H9 (cell line): ENCODE data around the gene PADI6. TPM values are rescaled to one million over a fixed set of nuclear protein-coding genes. Genes with fewer than 3 reads are reported as not detected.

Experiments
- DNase-seq: peaks from one replicate; pipeline ENCODE4 v3.0.0-alpha.2; 2017
- H2AFZ ChIP-seq: one replicate; pipeline ENCODE4 v1.6.1; 2013; ENCODE audit warnings: mild to moderate bottlenecking, low read length, control low read depth, moderate library complexity
- H2AK5ac ChIP-seq: 2 replicates; pipeline ENCODE4 v1.6.1; 2013; ENCODE audit warnings: low read length, control low read depth, mixed read lengths; ENCODE audit not compliant: insufficient read length
- H2BK120ac ChIP-seq: one replicate; pipeline ENCODE4 v1.6.1; 2013; ENCODE audit warnings: low read depth, mild to moderate bottlenecking, low read length, control low read depth, inconsistent platforms; ENCODE audit not compliant: poor library complexity, severe bottlenecking
- H2BK12ac ChIP-seq: 2 replicates; pipeline ENCODE4 v1.6.1; 2013; ENCODE audit warnings: low read length, control low read depth, mixed read lengths, low read depth; ENCODE audit not compliant: insufficient read length
- H2BK15ac ChIP-seq: 2 replicates; pipeline ENCODE4 v1.6.1; 2013; ENCODE audit warnings: low read depth, low read length, control low read depth
- H2BK20ac ChIP-seq: one replicate; pipeline ENCODE4 v1.6.1; 2013; ENCODE audit warnings: low read depth, mild to moderate bottlenecking, low read length, control low read depth, inconsistent platforms; ENCODE audit not compliant: poor library complexity, severe bottlenecking
- H2BK5ac ChIP-seq: 2 replicates; pipeline ENCODE4 v1.6.1; 2013; ENCODE audit warnings: low read length, control low read depth, mixed read lengths; ENCODE audit not compliant: insufficient read length
- H3K14ac ChIP-seq: 2 replicates; pipeline ENCODE4 v1.6.1; 2013; ENCODE audit warnings: low read length, control low read depth; ENCODE audit not compliant: insufficient read depth
- H3K18ac ChIP-seq: 2 replicates; pipeline ENCODE4 v1.6.1; 2013; ENCODE audit warnings: low read depth, mild to moderate bottlenecking, mixed read lengths, low read length, control low read depth; ENCODE audit not compliant: insufficient read length
- H3K23ac ChIP-seq: 2 replicates; pipeline ENCODE4 v1.6.1; 2013; ENCODE audit warnings: low read length, control low read depth, mixed read lengths, low read depth; ENCODE audit not compliant: insufficient read length
- H3K23me2 ChIP-seq: 2 replicates; pipeline ENCODE4 v1.6.1; 2013; ENCODE audit warnings: low read depth, mild to moderate bottlenecking, mixed read lengths, low read length, control low read depth; ENCODE audit not compliant: insufficient read length, poor library complexity, severe bottlenecking
- H3K27ac ChIP-seq: 2 replicates; pipeline ENCODE4 v1.5.1; 2013; ENCODE audit warnings: low read length, control low read depth, mixed read lengths, low read depth; ENCODE audit not compliant: insufficient read length
- H3K27me3 ChIP-seq: 2 replicates; pipeline ENCODE4 v1.6.1; 2013; ENCODE audit warnings: low read length, control low read depth, inconsistent platforms; ENCODE audit not compliant: insufficient read depth
- H3K4ac ChIP-seq: 2 replicates; pipeline ENCODE4 v1.6.1; 2013; ENCODE audit warnings: low read depth, mild to moderate bottlenecking, control low read depth, inconsistent platforms, low read length, moderate library complexity
- H3K4me1 ChIP-seq: 2 replicates; pipeline ENCODE4 v1.6.1; 2013; ENCODE audit warnings: low read length, control low read depth, inconsistent platforms; ENCODE audit not compliant: insufficient read depth
- H3K4me2 ChIP-seq: 2 replicates; pipeline ENCODE4 v1.6.1; 2013; ENCODE audit warnings: low read length, control low read depth, mixed read lengths; ENCODE audit not compliant: insufficient read length, insufficient read depth
- H3K56ac ChIP-seq: 2 replicates; pipeline ENCODE4 v1.6.1; 2013; ENCODE audit warnings: low read depth, mild to moderate bottlenecking, mixed read lengths, low read length, control low read depth; ENCODE audit not compliant: insufficient read length
- H3K79me1 ChIP-seq: 2 replicates; pipeline ENCODE4 v1.6.1; 2013; ENCODE audit warnings: low read depth, mild to moderate bottlenecking, moderate library complexity, low read length, control low read depth, inconsistent platforms; ENCODE audit not compliant: insufficient read depth, poor library complexity, severe bottlenecking
- H3K79me2 ChIP-seq: 2 replicates; pipeline ENCODE4 v1.6.1; 2013; ENCODE audit warnings: low read length, control low read depth, inconsistent platforms; ENCODE audit not compliant: insufficient read depth
- H3K9ac ChIP-seq: 2 replicates; pipeline ENCODE4 v1.6.1; 2013; ENCODE audit warnings: low read length, control low read depth, mixed read lengths; ENCODE audit not compliant: insufficient read length; ENCODE audit errors: extremely low read depth
- H3K9me3 ChIP-seq: one replicate; pipeline ENCODE4 v1.6.1; 2013; ENCODE audit warnings: low read depth, low read length, inconsistent platforms; ENCODE audit not compliant: control insufficient read depth
- H3T11ph ChIP-seq: one replicate; pipeline ENCODE4 v1.6.1; 2013; ENCODE audit warnings: mild to moderate bottlenecking, low read length, control low read depth, inconsistent platforms
- H4K20me1 ChIP-seq: one replicate; pipeline ENCODE4 v1.6.1; 2013; ENCODE audit not compliant: control insufficient read depth, insufficient read length, insufficient read depth
- H4K5ac ChIP-seq: 2 replicates; pipeline ENCODE4 v1.6.1; 2013; ENCODE audit warnings: low read depth, mild to moderate bottlenecking, mixed read lengths, low read length, control low read depth; ENCODE audit not compliant: insufficient read length
- H4K8ac ChIP-seq: replicated peaks from 2 replicates; pipeline ENCODE4 v1.6.1; 2013; ENCODE audit warnings: low read length, control low read depth, mixed read lengths, low read depth; ENCODE audit not compliant: insufficient read length
- H4K91ac ChIP-seq: 2 replicates; pipeline ENCODE4 v1.6.1; 2013; ENCODE audit warnings: low read depth, mild to moderate bottlenecking, moderate library complexity, mixed read lengths, low read length, control low read depth; ENCODE audit not compliant: insufficient read length
- H3K27ac Mint-ChIP-seq, 3 experiments: 2 replicates in 2 of 3; 3 replicates in 1 of 3; pipeline ENCODE4 v1.8.0; 2020 to 2021; ENCODE audit warnings: mixed read lengths in 3 of 3, mild to moderate bottlenecking in 1 of 3, moderate library complexity in 1 of 3
- H3K27me3 Mint-ChIP-seq: 2 replicates; pipeline ENCODE4 v1.8.0; 2021; ENCODE audit warnings: low read depth, mild to moderate bottlenecking, moderate library complexity, mixed read lengths
- H3K36me3 Mint-ChIP-seq, 3 experiments: 2 replicates in 2 of 3; 3 replicates in 1 of 3; pipeline ENCODE4 v1.8.0; 2020 to 2021; ENCODE audit warnings: low read depth in 3 of 3, mixed read lengths in 3 of 3; ENCODE audit not compliant: insufficient read depth in 1 of 3
- H3K4me1 Mint-ChIP-seq, 2 experiments: 2 replicates each; pipeline ENCODE4 v1.8.0; 2020; ENCODE audit warnings: mixed read lengths in 2 of 2
- H3K4me3 Mint-ChIP-seq, 2 experiments: 2 replicates in 1 of 2; 3 replicates in 1 of 2; pipeline ENCODE4 v1.8.0; 2020 to 2021; ENCODE audit warnings: mild to moderate bottlenecking in 2 of 2, mixed read lengths in 2 of 2, moderate library complexity in 1 of 2
- H3K9me3 Mint-ChIP-seq, 2 experiments: 2 replicates in 1 of 2; 3 replicates in 1 of 2; pipeline ENCODE4 v1.8.0; 2020; ENCODE audit warnings: mild to moderate bottlenecking in 2 of 2, mixed read lengths in 2 of 2, moderate library complexity in 1 of 2
- WGBS: extraction: QIAGEN DNeasy Blood & Tissue Kit; methylation state at CpG from one replicate; pipeline ENCODE4 v1.1.7; 2013; ENCODE audit warnings: missing lambda C conversion rate, low lambda C conversion rate, mixed read lengths; ENCODE audit not compliant: insufficient read length; ENCODE audit errors: extremely low coverage; 5-methylcytosine and 5-hydroxymethylcytosine counted together
- total RNA-seq: library from RNA; stranded (reverse); gene quantifications from 2 replicates; pipeline ENCODE4 v1.2.1, GENCODE V29; 2021
- TF ChIP-seq, protein P1 (sequence below): fragments of 200-600 bp; sonication (generic); conservative IDR thresholded peaks from 3 replicates; pipeline ENCODE4 v1.8.0; 2021; ENCODE audit warnings: antibody characterized with exemption, mild to moderate bottlenecking

The PADI6 gene
- total RNA-seq, 1 experiment from 2014 or later: not detected

DNA sequence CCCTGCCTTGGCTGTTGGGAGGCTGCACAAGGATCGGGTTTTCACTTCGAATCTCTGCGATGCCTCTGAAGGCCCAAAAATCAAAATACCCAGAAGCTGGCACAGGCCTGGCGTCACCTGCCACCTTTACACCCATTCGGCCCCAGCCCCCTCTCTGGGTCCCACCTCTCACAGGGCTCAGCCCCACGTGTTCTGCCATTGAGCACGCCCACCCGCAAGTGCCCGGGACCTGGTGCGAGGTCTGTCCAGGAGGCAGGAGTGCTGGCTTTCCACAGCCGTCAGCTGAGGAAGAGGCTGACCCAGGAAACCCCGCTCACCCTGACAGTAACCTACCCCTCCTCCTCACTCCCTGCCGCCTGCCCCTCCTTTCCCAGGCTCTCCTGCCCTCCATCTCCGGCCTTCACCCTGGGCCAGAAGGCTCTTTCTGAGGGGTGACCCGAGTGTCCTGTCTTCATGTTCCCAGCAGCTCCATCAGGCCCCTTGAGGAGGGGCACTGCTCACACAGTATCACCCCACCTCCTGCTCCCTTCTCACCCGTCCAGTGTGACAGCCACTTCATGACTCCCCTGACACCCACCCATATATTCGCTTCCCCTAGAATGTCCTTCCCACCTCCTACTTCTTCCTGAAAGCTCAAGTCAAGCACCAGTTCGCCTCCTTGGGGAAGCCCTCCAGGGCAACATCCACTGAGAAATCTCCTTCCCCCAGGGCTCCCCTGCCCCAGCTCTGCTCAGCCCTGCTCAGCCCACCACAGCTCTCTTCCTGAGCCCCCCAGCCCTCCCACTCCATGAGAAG is 54.0 kb downstream of the PADI6 start:
- Histone ChIP-seq H3K9me3 (no peaks in the 10 kb centered on the region), H2BK12ac (no peak overlapping the region), H3K79me1 (peaks cover 13% of the 10 kb centered on the region), H3T11ph (no peak overlapping the region), H4K91ac (no peak overlapping the region), H3K4me2 (no peak overlapping the region), H4K20me1 (peaks cover 6% of the 10 kb centered on the region), H4K8ac (no peak overlapping the region), H2AFZ (no peak overlapping the region), H3K14ac (no peak overlapping the region), H2BK120ac (no peak overlapping the region), H3K9ac (no peak overlapping the region), H3K23me2 (no peaks in the 10 kb centered on the region), H2BK15ac (no peak overlapping the region), H3K18ac (no peak overlapping the region), H3K56ac (no peak overlapping the region), H3K4me1 (peaks cover 4% of the 10 kb centered on the region; the same call in 1 of the 2 replicates), H3K27me3 (no peaks in the 10 kb centered on the region), H2BK20ac (no peak overlapping the region), H4K5ac (no peak overlapping the region), H2BK5ac (no peak overlapping the region), H2AK5ac (no peak overlapping the region), H3K79me2 (peaks cover 48% of the 10 kb centered on the region; the same call in 1 of the 2 replicates), H3K27ac (no peak overlapping the region), H3K4ac (no peak overlapping the region), H3K23ac (no peak overlapping the region)
- peaks cover 22 to 28% of the 10 kb centered on the region in 2 experiments for H3K4me1 Mint-ChIP-seq
- H3K27ac Mint-ChIP-seq: peak overlapping the region; percentile 72 to 93 (median 91)
- H3K4me3 Mint-ChIP-seq: peak overlapping the region in 1 of 2 experiments; percentile 25; a peak in 1 of 5 replicates
- no peak for DNase-seq
- TF ChIP-seq, protein P1, sequence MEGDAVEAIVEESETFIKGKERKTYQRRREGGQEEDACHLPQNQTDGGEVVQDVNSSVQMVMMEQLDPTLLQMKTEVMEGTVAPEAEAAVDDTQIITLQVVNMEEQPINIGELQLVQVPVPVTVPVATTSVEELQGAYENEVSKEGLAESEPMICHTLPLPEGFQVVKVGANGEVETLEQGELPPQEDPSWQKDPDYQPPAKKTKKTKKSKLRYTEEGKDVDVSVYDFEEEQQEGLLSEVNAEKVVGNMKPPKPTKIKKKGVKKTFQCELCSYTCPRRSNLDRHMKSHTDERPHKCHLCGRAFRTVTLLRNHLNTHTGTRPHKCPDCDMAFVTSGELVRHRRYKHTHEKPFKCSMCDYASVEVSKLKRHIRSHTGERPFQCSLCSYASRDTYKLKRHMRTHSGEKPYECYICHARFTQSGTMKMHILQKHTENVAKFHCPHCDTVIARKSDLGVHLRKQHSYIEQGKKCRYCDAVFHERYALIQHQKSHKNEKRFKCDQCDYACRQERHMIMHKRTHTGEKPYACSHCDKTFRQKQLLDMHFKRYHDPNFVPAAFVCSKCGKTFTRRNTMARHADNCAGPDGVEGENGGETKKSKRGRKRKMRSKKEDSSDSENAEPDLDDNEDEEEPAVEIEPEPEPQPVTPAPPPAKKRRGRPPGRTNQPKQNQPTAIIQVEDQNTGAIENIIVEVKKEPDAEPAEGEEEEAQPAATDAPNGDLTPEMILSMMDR: no peak
- WGBS: no CpG with 5 or more reads among the region's 18 CpGs
- no peaks in the 10 kb centered on the region for H3K9me3 Mint-ChIP-seq
- H3K27me3 Mint-ChIP-seq: no peaks in the 10 kb centered on the region; the same call in 1 of the 2 replicates
- H3K36me3 Mint-ChIP-seq: peaks cover 63 to 93% (median 88%) of the 10 kb centered on the region in 3 experiments
